ENCODE data around the gene IMMP2L.

- TF ChIP-seq EZH2phosphoT487 (IDR thresholded peaks at IDR 0.05; ENCODE audit: insufficient read depth, low read depth): no peak
- TF ChIP-seq EZH2 (IDR thresholded peaks at IDR 0.05; ENCODE audit: insufficient read depth, poor library complexity, severe bottlenecking): no peak
These were observed 180.7 kb downstream of the IMMP2L start for GRCh38 chr7:111381590-111381989.

Data from GM23248 (cell line).